ENCODE results near the gene GCDH. TPM values are rescaled to one million over a fixed set of nuclear protein-coding genes. Genes with fewer than 3 reads are reported as not detected.
A peak's percentile ranks its signal among the peaks of the same experiment; 100 is the strongest.

GCDH gene
- total RNA-seq, 2 experiments from 2014 or later = 31.5 to 48.7 TPM

GRCh38 chr19:12847159-12848139 is 43.5 kb upstream of the GCDH start:
- Histone ChIP-seq H3K4me3 (ENCODE audit: low read depth, low read length, poor library complexity, severe bottlenecking) (no peak overlapping the region), H3K4me1 (ENCODE audit: insufficient read depth, low read length, poor library complexity, severe bottlenecking) (no peaks in the 10 kb centered on the region), H3K79me2 (ENCODE audit: insufficient read depth, low read depth, low read length) (no peaks in the 10 kb centered on the region), H3K9me3 (ENCODE audit: low read length) (no peaks in the 10 kb centered on the region), H4K20me1 (ENCODE audit: insufficient read depth, low read length) (no peaks in the 10 kb centered on the region), H3K27ac (ENCODE audit: low read depth, low read length, poor library complexity, severe bottlenecking) (no peak overlapping the region), H3K36me3 (ENCODE audit: insufficient read depth, low read length) (peaks cover 12% of the 10 kb centered on the region), H3K9me2 (ENCODE audit: insufficient read depth, low read length) (no peaks in the 10 kb centered on the region), H3K4me2 (ENCODE audit: low read length) (peak overlapping the region; percentile 39; the same call in 1 of the 2 replicates), H2AFZ (ENCODE audit: low read length) (no peak overlapping the region)
- DNase-seq (ENCODE audit: low spot score) = peak; percentile 68
- no TSS peak for BruUV-seq (replicated peaks)
- ChIA-PET POLR2A (interaction anchor here (0.6 kb wide), 1 partner anchor 445 kb away, joined by 6 read pairs; no protein-coding TSS in a partner anchor), CTCF (ENCODE audit: unreplicated experiment) (interaction anchor here (0.5 to 0.8 kb wide), 2 partner anchors 19 to 77 kb away, joined by 3 to 4 read pairs; no protein-coding TSS in a partner anchor)
- intact Hi-C loops (cut with micrococcal nuclease; ENCODE audit: unreplicated experiment) = loop anchor here (2.0 kb wide), 1 partner anchor 81 kb away; no protein-coding TSS in a partner anchor
- TF ChIP-seq EZH2phosphoT487 (IDR thresholded peaks at IDR 0.05; ENCODE audit: borderline replicate concordance, low read depth, low read length) = no peak
- TF ChIP-seq, protein P1, sequence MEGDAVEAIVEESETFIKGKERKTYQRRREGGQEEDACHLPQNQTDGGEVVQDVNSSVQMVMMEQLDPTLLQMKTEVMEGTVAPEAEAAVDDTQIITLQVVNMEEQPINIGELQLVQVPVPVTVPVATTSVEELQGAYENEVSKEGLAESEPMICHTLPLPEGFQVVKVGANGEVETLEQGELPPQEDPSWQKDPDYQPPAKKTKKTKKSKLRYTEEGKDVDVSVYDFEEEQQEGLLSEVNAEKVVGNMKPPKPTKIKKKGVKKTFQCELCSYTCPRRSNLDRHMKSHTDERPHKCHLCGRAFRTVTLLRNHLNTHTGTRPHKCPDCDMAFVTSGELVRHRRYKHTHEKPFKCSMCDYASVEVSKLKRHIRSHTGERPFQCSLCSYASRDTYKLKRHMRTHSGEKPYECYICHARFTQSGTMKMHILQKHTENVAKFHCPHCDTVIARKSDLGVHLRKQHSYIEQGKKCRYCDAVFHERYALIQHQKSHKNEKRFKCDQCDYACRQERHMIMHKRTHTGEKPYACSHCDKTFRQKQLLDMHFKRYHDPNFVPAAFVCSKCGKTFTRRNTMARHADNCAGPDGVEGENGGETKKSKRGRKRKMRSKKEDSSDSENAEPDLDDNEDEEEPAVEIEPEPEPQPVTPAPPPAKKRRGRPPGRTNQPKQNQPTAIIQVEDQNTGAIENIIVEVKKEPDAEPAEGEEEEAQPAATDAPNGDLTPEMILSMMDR (conservative IDR thresholded peaks at IDR 0.05; ENCODE audit: low read length) = peak; percentile 96

GRCh38 chr19:12856653-12857052 is 34.3 kb upstream of the GCDH start:
- no peaks in the 10 kb centered on the region for H3K9me2 ChIP-seq (ENCODE audit: insufficient read depth, low read length)
- peaks cover 12% of the 10 kb centered on the region; the same call in 1 of the 2 replicates for H3K36me3 ChIP-seq (ENCODE audit: insufficient read depth, low read length)
- BruUV-seq (replicated peaks) = no TSS peak
- H3K4me1 ChIP-seq (ENCODE audit: insufficient read depth, low read length, poor library complexity, severe bottlenecking) = no peaks in the 10 kb centered on the region
- CTCF ChIA-PET (ENCODE audit: unreplicated experiment) = no interaction called here
- TF ChIP-seq EZH2phosphoT487 (IDR thresholded peaks at IDR 0.05; ENCODE audit: borderline replicate concordance, low read depth, low read length) = no peak
- TF ChIP-seq, protein P1 (conservative IDR thresholded peaks at IDR 0.05; ENCODE audit: low read length) = no peak
- no peak overlapping the region for H3K27ac ChIP-seq (ENCODE audit: low read depth, low read length, poor library complexity, severe bottlenecking)
- intact Hi-C loops (cut with micrococcal nuclease; ENCODE audit: unreplicated experiment) = no loop called here
- no peaks in the 10 kb centered on the region for H4K20me1 ChIP-seq (ENCODE audit: insufficient read depth, low read length)
- no peak overlapping the region for H2AFZ ChIP-seq (ENCODE audit: low read length)
- H3K9me3 ChIP-seq (ENCODE audit: low read length) = no peaks in the 10 kb centered on the region
- POLR2A ChIA-PET = no interaction called here
- H3K4me2 ChIP-seq (ENCODE audit: low read length) = no peak overlapping the region
- no peaks in the 10 kb centered on the region for H3K79me2 ChIP-seq (ENCODE audit: insufficient read depth, low read depth, low read length)
- H3K4me3 ChIP-seq (ENCODE audit: low read depth, low read length, poor library complexity, severe bottlenecking) = no peak overlapping the region
- DNase-seq (ENCODE audit: low spot score) = no peak

Data from OCI-LY7 (cell line).